Left lung (tissue), 10 donors: ENCODE results near the gene KIF5B. TPM values are rescaled to one million over a fixed set of nuclear protein-coding genes. Genes with fewer than 3 reads are reported as not detected.
"Not testable (repeated sequence)": the region's sequence is repeated elsewhere in the genome, so short reads cannot be mapped to it uniquely, and the experiment has no call there.

ENCODE experiments used
- ATAC-seq: fragments of 200-7000 bp; cut with Tn5 transposase; one replicate; pipeline ENCODE4 v1.9.1; 2020; ENCODE audit warnings: moderate library complexity
- DNase-seq, 4 donors: peaks; one replicate each; pipeline ENCODE4 v3.0.0-alpha.2; 2013 to 2020
- H3K27ac ChIP-seq, 2 donors: fragments of 200-600 bp; sonication (generic) in 1 of 2; one replicate each; pipeline versions ENCODE4 v1.5.0 to v1.8.0; 2020 to 2021
- H3K27me3 ChIP-seq, 2 donors: fragments of 200-600 bp; sonication (generic) in 1 of 2; one replicate each; pipeline versions ENCODE4 v1.5.0 to v1.8.0; 2020 to 2021
- H3K36me3 ChIP-seq, 2 donors: fragments of 200-600 bp; sonication (generic) in 1 of 2; one replicate each; pipeline versions ENCODE4 v1.5.0 to v1.8.0; 2020 to 2021
- H3K4me1 ChIP-seq, 2 donors: fragments of 200-600 bp; one replicate each; pipeline ENCODE4 v1.8.0; 2021
- H3K4me3 ChIP-seq, 2 donors: fragments of 200-600 bp; sonication (generic) in 1 of 2; one replicate each; pipeline versions ENCODE4 v1.5.0 to v1.8.0; 2020 to 2021; ENCODE audit warnings: mild to moderate bottlenecking in 1 of 2
- H3K9me3 ChIP-seq, 2 donors: fragments of 200-600 bp; sonication (generic) in 1 of 2; one replicate each; pipeline versions ENCODE4 v1.5.0 to v1.8.0; 2020 to 2021
- intact Hi-C, 2 donors: fragments of 100-400 bp; cut with DNase I; formaldehyde crosslinking; loops; one replicate each; pipeline versions ENCODE4 v1.11.2 to v1.14.2; 2022
- polyA plus RNA-seq, 6 donors: library from polyadenylated mRNA; unstranded; fragments of 120-200 nt; gene quantifications; one replicate each; pipeline ENCODE4 v1.2.1, GENCODE V29; 2013; ENCODE audit not compliant: insufficient read length in 6 of 6
- total RNA-seq, 2 donors: library from RNA; stranded (reverse); fragmentation: NEBNext Ultra II Directional; extraction: Animal tissue kit (Norgen Biotek cat#: 25700); gene quantifications; one replicate each; pipeline ENCODE4 v1.2.1, GENCODE V29; 2021
- TF ChIP-seq, protein P1 (sequence below), 2 donors: fragments of 200-600 bp; sonication (generic) in 1 of 2; IDR thresholded peaks; one replicate each; pipeline versions ENCODE4 v1.5.0 to v1.8.0; 2021; ENCODE audit warnings: antibody characterized with exemption in 2 of 2
- donor health status: DM: no; HTN: yes; CAD: no.
- donor health status: DM: no; HTN: no; CAD: no.

Gene KIF5B
- total and polyA plus RNA-seq, 8 donors: 99.4 to 179 (median 147) TPM

DNA sequence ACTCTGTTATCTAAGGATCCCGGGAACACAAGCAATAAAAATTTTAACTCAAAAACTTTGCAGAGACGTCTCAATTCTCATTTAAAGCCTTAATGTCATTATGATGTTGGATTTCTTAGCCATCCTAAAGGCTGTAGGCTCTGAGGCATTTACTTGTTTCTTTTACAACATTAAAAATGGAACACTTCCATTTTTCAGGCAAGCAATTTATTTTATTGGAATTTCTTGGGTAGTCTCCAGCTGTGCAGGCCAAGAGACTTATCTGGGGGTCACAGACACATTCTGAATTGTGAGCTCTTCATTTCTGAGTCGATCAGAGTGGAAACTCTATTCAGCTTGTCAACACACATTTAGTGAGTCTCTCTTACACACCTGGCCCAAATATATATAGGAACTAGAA is 48.0 kb upstream of the KIF5B start:
- Histone ChIP-seq H3K4me3 (no peak overlapping the region), H3K4me1 (no peaks in the 10 kb centered on the region), H3K9me3 (no peaks in the 10 kb centered on the region), H3K27ac (no peak overlapping the region), H3K36me3 (no peaks in the 10 kb centered on the region), H3K27me3 (no peaks in the 10 kb centered on the region)
- ATAC-seq (no peak), DNase-seq (no peak)
- intact Hi-C loops: loop anchor here in 1 of 2 donors (10.0 kb wide), 1 partner anchor 369 kb away; no protein-coding TSS in a partner anchor
- TF ChIP-seq, protein P1, sequence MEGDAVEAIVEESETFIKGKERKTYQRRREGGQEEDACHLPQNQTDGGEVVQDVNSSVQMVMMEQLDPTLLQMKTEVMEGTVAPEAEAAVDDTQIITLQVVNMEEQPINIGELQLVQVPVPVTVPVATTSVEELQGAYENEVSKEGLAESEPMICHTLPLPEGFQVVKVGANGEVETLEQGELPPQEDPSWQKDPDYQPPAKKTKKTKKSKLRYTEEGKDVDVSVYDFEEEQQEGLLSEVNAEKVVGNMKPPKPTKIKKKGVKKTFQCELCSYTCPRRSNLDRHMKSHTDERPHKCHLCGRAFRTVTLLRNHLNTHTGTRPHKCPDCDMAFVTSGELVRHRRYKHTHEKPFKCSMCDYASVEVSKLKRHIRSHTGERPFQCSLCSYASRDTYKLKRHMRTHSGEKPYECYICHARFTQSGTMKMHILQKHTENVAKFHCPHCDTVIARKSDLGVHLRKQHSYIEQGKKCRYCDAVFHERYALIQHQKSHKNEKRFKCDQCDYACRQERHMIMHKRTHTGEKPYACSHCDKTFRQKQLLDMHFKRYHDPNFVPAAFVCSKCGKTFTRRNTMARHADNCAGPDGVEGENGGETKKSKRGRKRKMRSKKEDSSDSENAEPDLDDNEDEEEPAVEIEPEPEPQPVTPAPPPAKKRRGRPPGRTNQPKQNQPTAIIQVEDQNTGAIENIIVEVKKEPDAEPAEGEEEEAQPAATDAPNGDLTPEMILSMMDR (IDR thresholded peaks at IDR 0.05): no peak

DNA sequence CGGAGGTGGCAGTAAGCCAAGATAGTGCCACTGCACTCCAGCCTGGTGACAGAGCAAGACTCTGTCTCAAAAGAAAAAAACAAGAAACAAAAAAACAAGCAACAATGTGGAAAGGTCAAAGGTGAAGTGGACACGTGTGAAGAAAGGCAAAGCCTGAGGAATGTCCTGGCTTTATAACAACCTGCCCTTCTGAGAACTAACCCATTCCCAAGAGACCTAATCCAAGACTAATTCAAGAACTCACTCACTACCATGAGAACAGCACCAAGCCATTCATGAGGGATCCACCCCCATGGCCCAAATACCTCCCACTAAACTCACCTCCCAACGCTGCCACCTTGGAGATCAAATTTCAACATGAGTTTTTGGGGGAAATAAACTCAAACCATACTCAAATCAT is 47.5 kb upstream of the KIF5B start:
- no peaks in the 10 kb centered on the region for H3K27me3 ChIP-seq
- TF ChIP-seq, protein P1 (IDR thresholded peaks at IDR 0.05): no peak
- no peak overlapping the region for H3K4me3 ChIP-seq
- peaks cover 0 to 3% of the 10 kb centered on the region in 2 donors for H3K9me3 ChIP-seq
- H3K36me3 ChIP-seq: no peaks in the 10 kb centered on the region
- intact Hi-C loops: loop anchor here in 1 of 2 donors (10.0 kb wide), 1 partner anchor 369 kb away; no protein-coding TSS in a partner anchor
- H3K4me1 ChIP-seq: no peaks in the 10 kb centered on the region
- ATAC-seq (no peak), DNase-seq (no peak)
- H3K27ac ChIP-seq: no peak overlapping the region

DNA sequence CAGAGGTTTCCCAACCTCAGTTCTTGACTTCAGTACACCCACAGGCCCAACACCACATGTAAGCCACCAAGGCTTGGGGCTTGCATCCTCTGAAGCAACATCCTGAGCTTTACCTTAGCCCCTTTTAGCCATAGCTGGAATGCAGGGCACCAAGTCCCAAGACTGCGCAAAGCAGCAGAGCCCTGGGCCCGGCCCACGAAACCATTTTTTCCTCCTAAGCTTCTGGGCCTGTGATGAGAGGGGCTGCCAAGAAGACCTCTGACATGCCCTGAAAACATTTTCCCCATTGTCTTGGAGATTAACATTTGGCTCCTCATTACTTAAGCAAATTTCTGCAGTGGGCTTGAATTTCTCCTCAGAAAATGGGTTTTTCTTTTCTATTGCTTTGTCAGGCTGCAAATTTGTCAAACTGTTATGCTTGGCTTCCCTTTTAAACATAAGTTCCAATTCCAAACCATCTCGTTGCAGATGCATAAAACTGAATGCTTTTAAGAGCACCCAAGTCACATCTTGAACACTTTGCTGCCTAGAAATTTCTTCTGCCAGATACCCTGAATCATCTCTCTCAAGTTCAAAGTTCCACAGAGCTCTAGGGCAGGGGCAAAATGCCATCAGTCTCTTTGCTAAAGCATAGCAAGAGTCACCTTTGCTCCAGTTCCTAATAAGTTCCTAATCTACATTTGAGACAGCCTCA is 42.5 kb upstream of the KIF5B start:
- DNase-seq, H3K27me3 ChIP-seq, H3K36me3 ChIP-seq, intact Hi-C loops, H3K4me3 ChIP-seq, H3K27ac ChIP-seq, ATAC-seq, H3K4me1 ChIP-seq, H3K9me3 ChIP-seq: not testable (repeated sequence)

DNA sequence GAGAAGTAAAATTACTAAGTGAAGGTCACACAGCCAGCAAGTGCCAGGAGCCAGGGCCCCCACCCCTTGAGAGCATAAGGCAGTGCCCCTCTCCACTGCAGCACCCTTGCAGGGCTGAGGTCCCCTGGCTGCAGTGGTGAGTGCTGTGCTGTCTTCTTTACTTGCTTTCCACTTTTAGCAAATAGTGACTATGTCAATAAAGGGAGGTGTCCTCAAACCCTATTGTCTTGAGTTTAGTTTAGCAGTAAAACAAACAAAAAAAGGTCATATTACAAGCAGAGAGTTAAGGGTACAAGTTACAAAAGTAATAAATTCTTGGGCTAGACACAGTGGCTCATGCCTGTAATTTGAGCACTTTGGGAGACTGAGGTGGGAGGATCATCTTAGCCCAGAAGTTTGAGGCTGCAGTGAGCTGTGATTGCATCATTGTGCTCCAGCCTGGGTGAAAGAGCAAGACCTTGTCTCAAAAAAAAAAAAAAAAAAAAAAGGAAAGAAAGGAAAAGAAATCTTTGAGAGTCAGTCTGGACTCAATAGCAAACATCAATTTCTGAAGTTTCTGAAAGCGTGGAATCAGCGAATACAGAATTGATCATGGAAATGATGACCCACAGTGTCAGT is 39.0 kb upstream of the KIF5B start:
- H3K36me3 ChIP-seq: no peaks in the 10 kb centered on the region
- DNase-seq: no peak
- H3K27me3 ChIP-seq: no peaks in the 10 kb centered on the region
- intact Hi-C loops: no loop called here
- TF ChIP-seq, protein P1 (IDR thresholded peaks at IDR 0.05): no peak
- no peak for ATAC-seq
- H3K4me3 ChIP-seq: no peak overlapping the region
- no peak overlapping the region for H3K27ac ChIP-seq
- peaks cover 0 to 9% of the 10 kb centered on the region in 2 donors for H3K9me3 ChIP-seq
- no peaks in the 10 kb centered on the region for H3K4me1 ChIP-seq

DNA sequence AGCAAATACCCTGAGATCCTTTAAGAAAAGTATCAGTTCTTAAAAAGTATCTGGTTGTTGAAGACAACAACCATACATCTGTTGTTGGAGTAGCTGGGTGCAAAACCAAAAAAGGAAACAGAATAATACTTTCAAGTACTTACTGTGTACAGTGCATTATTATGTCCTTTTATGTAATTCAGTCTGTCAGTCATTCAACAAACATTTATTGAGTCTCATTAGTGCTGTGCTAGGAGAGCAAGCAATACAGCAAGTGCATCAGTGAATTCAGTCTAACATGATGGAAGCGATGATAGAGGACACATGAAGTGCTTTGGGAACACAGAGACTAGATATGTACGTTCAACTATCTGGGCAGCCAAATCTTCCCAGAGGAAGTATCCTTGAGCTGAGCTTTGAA is 37.4 kb upstream of the KIF5B start:
- Histone ChIP-seq H3K27ac (no peak overlapping the region), H3K4me3 (no peak overlapping the region), H3K36me3 (no peaks in the 10 kb centered on the region), H3K9me3 (peaks cover 0 to 6% of the 10 kb centered on the region in 2 donors), H3K4me1 (no peaks in the 10 kb centered on the region), H3K27me3 (no peaks in the 10 kb centered on the region)
- DNase-seq (no peak), ATAC-seq (no peak)
- intact Hi-C loops: no loop called here
- TF ChIP-seq, protein P1 (IDR thresholded peaks at IDR 0.05): no peak
